ENCODE measurements around the gene RFX6.
A peak's percentile ranks its signal among the peaks of the same experiment; 100 is the strongest.

The RFX6 gene

DNA sequence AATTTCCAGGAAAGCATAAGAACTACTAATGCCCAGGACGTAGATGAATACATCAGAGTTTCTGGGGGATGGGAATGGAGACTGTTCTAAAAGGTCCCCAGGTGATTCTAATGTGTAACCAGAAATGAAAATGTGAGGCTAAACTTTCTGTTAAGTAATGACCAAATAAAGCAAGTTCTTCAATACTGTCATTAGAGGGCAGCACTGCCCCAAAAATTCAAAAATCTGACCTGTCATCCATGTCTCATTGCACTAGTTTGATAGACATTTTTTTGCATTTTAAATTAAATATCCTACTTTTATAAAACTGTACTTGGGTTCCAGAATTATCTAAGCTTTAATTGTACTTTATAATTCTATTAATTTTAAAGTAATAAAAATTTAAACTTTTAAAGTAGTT, 94.9 kb downstream of the RFX6 start:
- peak; percentile 93 for FAIRE-seq

DNA sequence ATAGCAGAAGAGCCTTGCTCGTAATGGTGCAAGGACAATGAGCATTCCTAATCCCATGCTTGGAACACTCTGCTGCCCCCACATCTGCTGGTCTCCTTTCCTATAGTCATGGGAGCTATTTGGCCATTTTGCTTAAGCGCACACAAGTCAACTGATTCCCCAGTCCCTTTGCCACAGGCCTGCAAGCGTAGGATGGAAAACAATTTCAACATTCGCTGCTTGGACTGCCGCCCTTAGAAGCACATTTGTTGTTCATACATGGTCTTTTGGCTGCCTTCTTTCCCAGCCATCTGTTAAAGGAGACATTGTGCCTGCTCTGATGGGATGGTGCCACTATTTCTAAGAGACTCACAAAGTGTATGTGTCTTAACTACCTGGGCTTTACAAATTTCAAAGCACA, 96.9 kb downstream of the RFX6 start:
- no peak for FAIRE-seq

DNA sequence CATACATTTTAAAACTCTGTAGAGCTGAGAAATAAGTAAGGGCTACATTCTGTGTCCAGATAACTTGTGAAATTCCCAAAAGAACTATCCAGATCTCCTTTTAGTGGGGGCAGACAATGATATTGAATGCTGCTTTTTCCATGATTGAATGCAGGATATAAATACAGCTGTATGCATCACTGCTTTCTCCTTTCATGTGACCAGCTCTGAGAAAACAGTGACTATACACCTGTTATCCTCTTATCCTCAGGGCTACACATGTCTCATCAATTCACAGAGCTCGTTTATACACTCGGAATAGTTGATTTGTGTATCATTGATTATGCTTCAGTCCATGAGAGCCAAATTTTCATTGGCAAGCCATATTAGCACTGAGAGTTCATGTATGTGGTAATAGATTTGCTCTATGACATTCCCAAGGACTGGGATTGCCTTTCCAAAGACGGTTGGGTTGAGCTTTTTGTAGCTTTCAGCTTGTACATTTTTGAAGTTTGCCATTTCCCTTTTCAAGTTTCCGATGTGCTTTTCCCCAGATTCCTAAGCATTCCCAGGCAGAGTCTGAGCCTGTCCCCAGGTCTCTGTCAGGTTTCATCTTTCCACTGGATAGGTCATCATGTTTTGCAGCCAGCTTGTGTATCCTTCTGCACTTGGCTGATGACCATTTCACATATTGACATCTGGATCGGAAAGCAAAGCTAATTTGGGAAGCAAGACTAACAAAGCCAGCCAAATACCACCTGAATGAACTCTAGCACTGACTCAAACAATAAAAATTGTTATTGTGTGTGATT, 97.7 kb downstream of the RFX6 start:
- no peak for FAIRE-seq

DNA sequence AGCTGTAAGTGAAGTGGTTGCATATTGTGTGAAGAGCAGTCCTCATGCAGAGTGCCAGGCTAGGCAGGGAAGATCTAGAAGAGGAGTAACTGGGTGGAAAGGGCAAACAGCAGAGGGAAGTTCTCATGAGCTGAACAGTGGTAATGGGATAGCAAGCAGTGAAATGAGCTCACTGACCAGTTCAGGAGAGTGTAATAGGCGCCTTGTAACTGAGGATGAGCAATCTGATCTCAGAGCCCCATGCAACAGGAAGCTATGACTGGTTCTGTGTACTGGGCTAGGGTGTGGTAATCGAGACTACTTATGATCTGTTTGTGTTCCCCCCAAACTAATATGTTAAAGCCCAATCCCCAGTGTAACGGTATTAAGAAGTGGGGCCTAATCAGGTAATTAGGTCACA, 98.6 kb downstream of the RFX6 start:
- no peak for FAIRE-seq

DNA sequence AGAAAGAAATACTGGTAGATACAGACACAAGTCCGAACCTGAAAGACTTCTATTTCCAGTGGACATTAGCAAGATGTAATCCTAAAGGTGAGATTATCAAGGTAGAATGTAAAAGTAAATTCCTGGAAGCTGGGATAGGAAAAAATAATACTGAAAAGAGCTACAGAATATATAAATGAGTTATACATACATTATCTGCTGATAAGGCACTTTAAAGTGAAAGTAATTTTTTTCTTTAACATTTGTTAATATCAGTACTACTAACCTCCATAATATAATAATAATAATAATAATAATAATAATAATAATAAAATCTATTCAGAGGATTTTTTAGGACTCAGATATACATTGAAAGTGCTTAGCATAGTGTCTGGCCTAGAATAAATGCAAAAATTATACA, 102.5 kb downstream of the RFX6 start:
- FAIRE-seq = no peak

Data from TTC549 (cell line).